ENCODE measurements around the gene PTGIS. TPM values are rescaled to one million over a fixed set of nuclear protein-coding genes. Genes with fewer than 3 reads are reported as not detected.
"Not testable (repeated sequence)": the region's sequence is repeated elsewhere in the genome, so short reads cannot be mapped to it uniquely, and the experiment has no call there.

PTGIS gene
- total RNA-seq, 1 donor, result 89.8 TPM

DNA sequence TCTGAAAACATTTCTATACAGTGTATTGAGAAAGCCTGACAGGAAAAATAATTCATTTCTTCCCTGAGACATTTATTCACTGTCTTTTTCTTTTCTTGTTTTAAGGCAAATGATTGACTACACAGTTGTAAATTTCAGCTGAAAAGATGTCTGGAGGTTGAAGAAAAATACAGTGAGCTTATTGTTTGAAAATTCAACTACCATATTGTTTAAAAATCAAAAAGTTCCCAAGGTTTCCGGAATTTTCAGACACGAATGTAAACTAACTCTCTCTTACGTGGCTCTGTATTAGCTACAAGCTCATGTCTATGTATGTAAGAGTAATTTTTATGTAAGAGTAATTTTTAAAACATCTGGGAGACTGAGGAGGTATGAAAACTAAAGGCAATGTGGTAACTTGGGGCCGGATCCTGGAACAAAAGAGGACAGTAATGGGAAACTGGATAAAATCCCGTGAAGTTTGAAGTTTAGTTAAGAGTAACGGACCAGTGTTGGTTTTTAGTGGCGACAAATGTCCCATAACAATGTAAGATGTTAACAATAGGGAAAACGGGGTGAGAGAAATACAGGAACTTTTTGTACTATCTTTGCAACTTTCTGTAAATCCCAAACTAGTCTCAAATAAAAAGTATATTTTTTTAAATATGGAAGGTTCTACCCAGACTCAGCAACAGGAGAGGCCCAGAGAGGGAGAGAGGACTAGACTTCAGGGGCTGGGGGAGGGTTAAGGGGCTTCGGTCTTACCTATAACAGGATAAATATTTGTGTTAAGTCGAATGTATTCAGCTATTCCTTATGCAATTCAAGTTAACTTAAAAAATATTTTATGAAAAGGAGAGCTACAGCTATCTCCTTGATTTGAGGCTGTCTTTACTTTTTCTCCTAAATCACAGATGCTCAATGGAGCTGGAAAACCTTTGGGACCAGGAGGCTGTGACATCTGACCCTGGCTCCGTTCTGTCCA, 1.3 kb downstream of the PTGIS start:
- peak overlapping the region; percentile 83 for H3K4me2 ChIP-seq (ENCODE audit: insufficient read depth, low read length)
- TF ChIP-seq, protein P1, sequence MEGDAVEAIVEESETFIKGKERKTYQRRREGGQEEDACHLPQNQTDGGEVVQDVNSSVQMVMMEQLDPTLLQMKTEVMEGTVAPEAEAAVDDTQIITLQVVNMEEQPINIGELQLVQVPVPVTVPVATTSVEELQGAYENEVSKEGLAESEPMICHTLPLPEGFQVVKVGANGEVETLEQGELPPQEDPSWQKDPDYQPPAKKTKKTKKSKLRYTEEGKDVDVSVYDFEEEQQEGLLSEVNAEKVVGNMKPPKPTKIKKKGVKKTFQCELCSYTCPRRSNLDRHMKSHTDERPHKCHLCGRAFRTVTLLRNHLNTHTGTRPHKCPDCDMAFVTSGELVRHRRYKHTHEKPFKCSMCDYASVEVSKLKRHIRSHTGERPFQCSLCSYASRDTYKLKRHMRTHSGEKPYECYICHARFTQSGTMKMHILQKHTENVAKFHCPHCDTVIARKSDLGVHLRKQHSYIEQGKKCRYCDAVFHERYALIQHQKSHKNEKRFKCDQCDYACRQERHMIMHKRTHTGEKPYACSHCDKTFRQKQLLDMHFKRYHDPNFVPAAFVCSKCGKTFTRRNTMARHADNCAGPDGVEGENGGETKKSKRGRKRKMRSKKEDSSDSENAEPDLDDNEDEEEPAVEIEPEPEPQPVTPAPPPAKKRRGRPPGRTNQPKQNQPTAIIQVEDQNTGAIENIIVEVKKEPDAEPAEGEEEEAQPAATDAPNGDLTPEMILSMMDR (IDR thresholded peaks at IDR 0.05; ENCODE audit: extremely low read depth, low read depth, low read length), result no peak
- H3K27me3 ChIP-seq (ENCODE audit: insufficient read depth, low read length), result peaks cover 16% of the 10 kb centered on the region
- H3K4me3 ChIP-seq (ENCODE audit: insufficient read depth, low read length), result peak overlapping the region; percentile 78
- no peaks in the 10 kb centered on the region for H3K36me3 ChIP-seq (ENCODE audit: insufficient read depth, low read length)
- peak; percentile 51 for DNase-seq (ENCODE audit: insufficient read length, low spot score, missing footprints)
- no peaks in the 10 kb centered on the region for H3K9me3 ChIP-seq (ENCODE audit: low read depth, low read length)
- no peaks in the 10 kb centered on the region for H3K79me2 ChIP-seq (ENCODE audit: insufficient read depth, low read length)
- H3K27ac ChIP-seq (ENCODE audit: low read depth, low read length), result no peak overlapping the region
- peaks cover 18% of the 10 kb centered on the region for H3K4me1 ChIP-seq (ENCODE audit: insufficient read depth, low read length)
- H2AFZ ChIP-seq (ENCODE audit: low read length), result no peak overlapping the region
- H4K20me1 ChIP-seq (ENCODE audit: insufficient read depth, low read length), result no peaks in the 10 kb centered on the region

DNA sequence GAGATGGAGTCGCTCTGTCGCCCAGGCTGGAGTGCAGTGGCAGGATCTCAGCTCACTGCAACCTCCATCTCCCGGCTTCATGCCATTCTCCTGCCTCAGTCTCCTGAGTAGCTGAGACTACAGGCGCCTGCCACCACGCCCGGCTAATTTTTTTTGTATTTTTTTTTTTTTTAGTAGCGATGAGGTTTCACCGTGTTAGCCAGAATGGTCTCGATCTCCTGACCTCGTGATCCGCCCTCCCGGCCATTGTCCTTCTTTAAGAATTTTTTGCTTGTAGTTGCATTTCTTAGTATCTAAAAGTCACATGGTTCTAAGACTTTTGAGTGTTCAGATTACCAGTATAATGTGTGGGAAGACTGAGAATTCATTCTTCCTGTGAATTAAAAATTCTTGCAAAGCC, 2.9 kb downstream of the PTGIS start:
- H3K36me3 ChIP-seq (ENCODE audit: insufficient read depth, low read length); H3K4me2 ChIP-seq (ENCODE audit: insufficient read depth, low read length); H2AFZ ChIP-seq (ENCODE audit: low read length); DNase-seq (ENCODE audit: insufficient read length, low spot score, missing footprints); H3K79me2 ChIP-seq (ENCODE audit: insufficient read depth, low read length); H3K4me3 ChIP-seq (ENCODE audit: insufficient read depth, low read length); H4K20me1 ChIP-seq (ENCODE audit: insufficient read depth, low read length); H3K9me3 ChIP-seq (ENCODE audit: low read depth, low read length); H3K27ac ChIP-seq (ENCODE audit: low read depth, low read length): not testable (repeated sequence)
- H3K4me1 ChIP-seq (ENCODE audit: insufficient read depth, low read length), result peaks cover 25% of the 10 kb centered on the region
- peaks cover 11% of the 10 kb centered on the region for H3K27me3 ChIP-seq (ENCODE audit: insufficient read depth, low read length)

DNA sequence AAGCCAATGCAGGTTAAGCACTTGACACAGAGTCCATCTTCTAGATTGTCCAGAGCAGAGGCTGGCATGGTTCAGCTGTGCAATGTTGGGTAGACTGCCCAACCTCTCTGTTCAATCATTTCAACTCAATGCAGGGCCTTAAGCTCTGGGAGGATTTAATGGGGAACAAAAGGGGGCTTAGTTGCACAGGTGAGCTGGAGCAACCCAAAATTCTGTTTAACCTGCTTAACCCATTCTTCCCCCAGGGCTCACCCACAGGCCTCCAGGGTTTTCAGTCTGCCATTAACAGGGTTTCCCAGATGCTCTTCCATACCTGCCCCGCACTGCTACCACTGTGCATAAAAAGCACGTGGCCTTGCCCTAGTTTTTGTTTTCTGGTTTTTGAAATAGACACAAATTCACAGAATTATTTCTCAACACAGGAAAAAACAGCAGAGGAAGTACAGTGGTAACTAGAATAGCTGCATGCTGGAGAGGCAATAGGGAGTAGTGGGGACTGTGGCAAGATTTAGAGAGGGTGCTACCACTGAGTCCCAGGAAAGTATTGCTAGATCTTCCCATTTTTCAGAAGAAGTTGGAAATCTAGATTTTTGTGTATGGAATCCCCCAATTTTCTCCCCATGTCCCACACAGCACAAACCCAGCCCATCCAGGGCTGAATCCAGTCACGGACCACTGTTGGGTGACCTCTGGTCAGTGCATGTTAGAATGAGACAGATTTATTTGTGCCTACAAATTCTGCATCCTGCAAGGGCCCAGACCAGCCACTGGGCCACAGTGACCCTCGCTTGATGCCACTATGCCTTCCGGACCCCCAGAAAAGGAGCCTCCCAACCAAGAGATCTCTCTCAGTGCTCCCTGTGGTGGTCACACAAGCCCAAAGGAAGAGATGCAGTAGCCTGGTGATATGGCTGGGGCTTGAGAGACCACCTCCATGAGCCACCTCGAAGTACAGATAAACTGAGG, 4.6 kb downstream of the PTGIS start:
- H3K79me2 ChIP-seq (ENCODE audit: insufficient read depth, low read length), result no peaks in the 10 kb centered on the region
- no peak overlapping the region for H3K27ac ChIP-seq (ENCODE audit: low read depth, low read length)
- DNase-seq (ENCODE audit: insufficient read length, low spot score, missing footprints), result no peak

More for the DNA sequence above, 4.6 kb downstream of the PTGIS start:
- Histone ChIP-seq H3K9me3 (ENCODE audit: low read depth, low read length) (no peaks in the 10 kb centered on the region), H2AFZ (ENCODE audit: low read length) (no peak overlapping the region), H3K4me1 (ENCODE audit: insufficient read depth, low read length) (peaks cover 31% of the 10 kb centered on the region), H3K4me3 (ENCODE audit: insufficient read depth, low read length) (no peak overlapping the region), H3K27me3 (ENCODE audit: insufficient read depth, low read length) (no peaks in the 10 kb centered on the region), H3K36me3 (ENCODE audit: insufficient read depth, low read length) (no peaks in the 10 kb centered on the region), H3K4me2 (ENCODE audit: insufficient read depth, low read length) (no peak overlapping the region), H4K20me1 (ENCODE audit: insufficient read depth, low read length) (no peaks in the 10 kb centered on the region)
- TF ChIP-seq, protein P1 (IDR thresholded peaks at IDR 0.05; ENCODE audit: extremely low read depth, low read depth, low read length), result no peak
